22Rv1 (cell line): ENCODE measurements around the gene TMEM209.

Experiments
- ZFX ChIP-seq: fragments of 450-650 bp; IDR thresholded peaks from 2 replicates; pipeline ENCODE4 v1.6.1; 2017; ENCODE audit warnings: antibody characterized with exemption, borderline replicate concordance
- TF ChIP-seq, protein P1 (sequence below): fragments of 450-650 bp; IDR thresholded peaks from 2 replicates; pipeline ENCODE4 v1.5.1; 2017; ENCODE audit warnings: mild to moderate bottlenecking

DNA sequence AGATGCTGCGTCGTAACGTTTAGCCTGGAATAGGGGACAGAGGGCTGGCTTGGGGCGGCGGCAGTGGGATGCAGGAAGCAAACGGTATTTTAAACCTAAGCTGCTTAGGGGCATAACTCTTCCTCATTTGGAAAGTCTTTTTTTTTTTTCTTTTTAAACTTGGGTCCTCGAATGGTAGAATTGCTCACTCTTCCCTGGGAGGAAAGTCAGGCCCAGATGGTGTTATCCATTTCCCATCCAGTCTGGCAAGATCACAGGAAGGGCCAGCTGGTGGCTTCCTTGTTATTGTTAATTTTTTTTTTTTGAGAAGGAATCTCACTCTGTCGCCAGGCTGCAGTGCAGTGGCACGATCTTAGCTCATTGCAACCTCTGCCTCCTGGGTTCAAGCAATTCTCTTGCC is 56.6 kb downstream of the TMEM209 start:
- TF ChIP-seq, protein P1, sequence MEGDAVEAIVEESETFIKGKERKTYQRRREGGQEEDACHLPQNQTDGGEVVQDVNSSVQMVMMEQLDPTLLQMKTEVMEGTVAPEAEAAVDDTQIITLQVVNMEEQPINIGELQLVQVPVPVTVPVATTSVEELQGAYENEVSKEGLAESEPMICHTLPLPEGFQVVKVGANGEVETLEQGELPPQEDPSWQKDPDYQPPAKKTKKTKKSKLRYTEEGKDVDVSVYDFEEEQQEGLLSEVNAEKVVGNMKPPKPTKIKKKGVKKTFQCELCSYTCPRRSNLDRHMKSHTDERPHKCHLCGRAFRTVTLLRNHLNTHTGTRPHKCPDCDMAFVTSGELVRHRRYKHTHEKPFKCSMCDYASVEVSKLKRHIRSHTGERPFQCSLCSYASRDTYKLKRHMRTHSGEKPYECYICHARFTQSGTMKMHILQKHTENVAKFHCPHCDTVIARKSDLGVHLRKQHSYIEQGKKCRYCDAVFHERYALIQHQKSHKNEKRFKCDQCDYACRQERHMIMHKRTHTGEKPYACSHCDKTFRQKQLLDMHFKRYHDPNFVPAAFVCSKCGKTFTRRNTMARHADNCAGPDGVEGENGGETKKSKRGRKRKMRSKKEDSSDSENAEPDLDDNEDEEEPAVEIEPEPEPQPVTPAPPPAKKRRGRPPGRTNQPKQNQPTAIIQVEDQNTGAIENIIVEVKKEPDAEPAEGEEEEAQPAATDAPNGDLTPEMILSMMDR, result no peak
- no peak for TF ChIP-seq ZFX
